Measurements from ENCODE around the gene PCDH8. TPM values are rescaled to one million over a fixed set of nuclear protein-coding genes. Genes with fewer than 3 reads are reported as not detected.

Gene PCDH8
- total RNA-seq, 1 experiment from 2014 or later: 4.8 TPM

DNA sequence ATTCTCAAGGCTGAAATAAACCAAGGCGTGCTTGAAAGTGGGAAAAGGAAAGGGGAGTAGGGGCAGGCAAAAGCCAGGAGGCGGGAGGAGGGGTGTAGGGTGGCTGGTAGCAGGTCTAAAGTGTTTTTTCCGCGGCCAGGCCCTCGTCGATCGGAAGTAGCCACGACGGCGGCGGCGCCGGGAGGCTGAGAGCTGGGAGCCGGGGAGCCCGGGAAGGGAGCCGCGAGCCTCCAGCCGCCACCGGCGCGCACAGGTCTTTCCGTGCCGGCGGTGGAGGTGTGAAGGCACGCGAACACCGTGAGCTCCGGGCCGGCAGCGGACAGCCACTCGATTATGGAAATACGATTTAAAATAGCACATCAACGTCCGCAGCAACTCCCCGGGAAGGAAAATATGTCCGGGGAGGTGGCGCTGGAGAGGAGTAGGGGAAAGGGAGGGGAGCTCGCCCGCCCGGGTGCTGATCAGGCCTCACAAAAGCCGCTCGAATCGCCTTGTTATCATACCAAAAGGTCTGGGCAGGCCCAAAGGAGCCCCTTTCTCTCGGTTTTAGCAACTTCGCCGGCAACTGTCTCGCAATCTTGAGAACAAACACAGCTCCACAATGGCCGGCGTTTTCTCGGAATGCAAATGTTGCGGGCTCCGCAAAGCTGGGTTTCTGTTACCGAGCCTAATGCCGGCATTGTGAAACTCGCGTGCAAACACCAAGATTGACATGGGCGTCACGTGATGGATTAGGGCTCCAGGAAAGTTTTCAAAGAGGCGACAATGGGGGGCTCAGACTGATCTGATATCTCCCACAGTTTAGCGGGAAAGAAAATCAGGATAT lies 2.9 kb upstream of the PCDH8 start:
- intact Hi-C loops (cut with micrococcal nuclease; ENCODE audit: unreplicated experiment): no loop called here
- Histone ChIP-seq H3K36me3 (ENCODE audit: insufficient read depth, low read length, poor library complexity, severe bottlenecking) (no peaks in the 10 kb centered on the region), H3K4me3 (ENCODE audit: low read depth, low read length, poor library complexity, severe bottlenecking) (peak overlapping the region; percentile 49), H3K27ac (ENCODE audit: low read depth, low read length, poor library complexity, severe bottlenecking) (no peak overlapping the region), H3K27me3 (replicated peaks; ENCODE audit: insufficient read depth, low read depth, low read length, poor library complexity) (peaks cover 84% of the 10 kb centered on the region), H3K4me1 (ENCODE audit: insufficient read depth, low read length, poor library complexity, severe bottlenecking) (peaks cover 35% of the 10 kb centered on the region), H3K9me3 (ENCODE audit: low read depth, low read length, poor library complexity, severe bottlenecking) (no peaks in the 10 kb centered on the region)
- no TSS peak for BruUV-seq (replicated peaks)
- DNase-seq (ENCODE audit: low spot score): peak; percentile 64
- POLR2A ChIA-PET (ENCODE audit: low non-redundant PET): no interaction called here
- CTCF ChIA-PET: no interaction called here
- TF ChIP-seq, protein P1, sequence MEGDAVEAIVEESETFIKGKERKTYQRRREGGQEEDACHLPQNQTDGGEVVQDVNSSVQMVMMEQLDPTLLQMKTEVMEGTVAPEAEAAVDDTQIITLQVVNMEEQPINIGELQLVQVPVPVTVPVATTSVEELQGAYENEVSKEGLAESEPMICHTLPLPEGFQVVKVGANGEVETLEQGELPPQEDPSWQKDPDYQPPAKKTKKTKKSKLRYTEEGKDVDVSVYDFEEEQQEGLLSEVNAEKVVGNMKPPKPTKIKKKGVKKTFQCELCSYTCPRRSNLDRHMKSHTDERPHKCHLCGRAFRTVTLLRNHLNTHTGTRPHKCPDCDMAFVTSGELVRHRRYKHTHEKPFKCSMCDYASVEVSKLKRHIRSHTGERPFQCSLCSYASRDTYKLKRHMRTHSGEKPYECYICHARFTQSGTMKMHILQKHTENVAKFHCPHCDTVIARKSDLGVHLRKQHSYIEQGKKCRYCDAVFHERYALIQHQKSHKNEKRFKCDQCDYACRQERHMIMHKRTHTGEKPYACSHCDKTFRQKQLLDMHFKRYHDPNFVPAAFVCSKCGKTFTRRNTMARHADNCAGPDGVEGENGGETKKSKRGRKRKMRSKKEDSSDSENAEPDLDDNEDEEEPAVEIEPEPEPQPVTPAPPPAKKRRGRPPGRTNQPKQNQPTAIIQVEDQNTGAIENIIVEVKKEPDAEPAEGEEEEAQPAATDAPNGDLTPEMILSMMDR (conservative IDR thresholded peaks at IDR 0.05; ENCODE audit: low read depth, low read length): no peak
- no peak for TF ChIP-seq EZH2 (IDR thresholded peaks at IDR 0.05; ENCODE audit: borderline replicate concordance, low read depth, low read length, poor library complexity, severe bottlenecking)

DNA sequence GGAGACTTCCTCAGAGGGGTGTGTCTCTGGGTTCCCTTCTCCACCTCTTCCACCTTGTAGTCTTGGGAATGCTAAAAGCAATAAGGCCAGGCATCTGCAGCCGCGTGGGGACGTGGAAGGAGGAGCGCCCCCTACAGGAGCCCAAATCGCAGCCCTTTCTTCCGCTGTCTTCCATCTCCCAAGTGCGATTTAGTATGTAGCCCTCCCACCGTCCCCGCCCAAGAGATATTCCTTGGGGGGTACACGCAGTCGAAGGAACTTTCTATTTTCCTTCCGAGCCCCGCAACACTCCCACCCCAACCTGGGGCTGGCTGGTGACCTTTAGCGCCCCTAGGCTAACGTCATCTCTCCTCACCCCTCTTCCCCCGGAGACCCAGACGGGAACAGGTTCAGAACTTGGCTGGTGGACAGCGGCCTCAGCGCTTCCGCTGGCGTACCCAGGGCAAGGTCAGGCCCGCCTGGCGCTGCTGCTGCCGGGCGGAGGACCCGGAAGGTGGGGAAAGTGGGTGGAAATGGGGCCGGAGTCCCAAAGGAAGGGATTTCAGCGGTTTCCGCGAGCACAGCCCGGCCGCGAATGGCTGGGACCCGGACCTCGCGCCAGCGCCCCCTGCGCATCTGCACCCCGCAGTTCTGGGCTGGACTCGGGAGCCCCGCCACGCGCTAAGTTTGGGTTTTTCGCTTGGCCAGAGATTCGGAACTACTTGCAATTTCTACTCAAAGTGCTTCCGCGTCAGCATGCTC lies 2.1 kb upstream of the PCDH8 start:
- ChIA-PET CTCF (no interaction called here), POLR2A (ENCODE audit: low non-redundant PET) (no interaction called here)
- Histone ChIP-seq H3K4me3 (ENCODE audit: low read depth, low read length, poor library complexity, severe bottlenecking) (peak overlapping the region; percentile 49), H3K36me3 (ENCODE audit: insufficient read depth, low read length, poor library complexity, severe bottlenecking) (no peaks in the 10 kb centered on the region), H3K4me1 (ENCODE audit: insufficient read depth, low read length, poor library complexity, severe bottlenecking) (peaks cover 42% of the 10 kb centered on the region), H3K9me3 (ENCODE audit: low read depth, low read length, poor library complexity, severe bottlenecking) (no peaks in the 10 kb centered on the region), H3K27ac (ENCODE audit: low read depth, low read length, poor library complexity, severe bottlenecking) (no peak overlapping the region), H3K27me3 (replicated peaks; ENCODE audit: insufficient read depth, low read depth, low read length, poor library complexity) (peaks cover 84% of the 10 kb centered on the region)
- no TSS peak for BruUV-seq (replicated peaks)
- TF ChIP-seq EZH2 (IDR thresholded peaks at IDR 0.05; ENCODE audit: borderline replicate concordance, low read depth, low read length, poor library complexity, severe bottlenecking): no peak
- TF ChIP-seq, protein P1 (conservative IDR thresholded peaks at IDR 0.05; ENCODE audit: low read depth, low read length): peak; percentile 81
- DNase-seq (ENCODE audit: low spot score): peak; percentile 75
- intact Hi-C loops (cut with micrococcal nuclease; ENCODE audit: unreplicated experiment): no loop called here

DNA sequence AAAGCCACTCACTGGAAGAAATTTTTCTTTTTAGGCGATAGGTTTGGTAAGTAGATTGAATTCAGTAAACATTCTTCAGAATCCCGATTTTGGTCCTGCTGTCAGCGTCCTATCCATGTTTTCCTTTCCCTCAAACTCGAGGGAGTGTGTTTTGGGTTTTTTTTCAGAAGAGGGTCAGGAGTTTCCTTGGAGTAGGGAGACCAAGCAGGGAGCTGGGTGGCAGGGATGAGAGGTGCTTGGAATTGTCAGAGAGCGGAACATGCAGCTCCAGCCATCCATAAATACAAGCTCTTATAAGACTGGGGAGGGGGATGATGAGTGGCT lies 1.6 kb upstream of the PCDH8 start:
- Histone ChIP-seq H3K27ac (ENCODE audit: low read depth, low read length, poor library complexity, severe bottlenecking) (no peak overlapping the region), H3K4me3 (ENCODE audit: low read depth, low read length, poor library complexity, severe bottlenecking) (peak overlapping the region; percentile 6), H3K4me1 (ENCODE audit: insufficient read depth, low read length, poor library complexity, severe bottlenecking) (peaks cover 44% of the 10 kb centered on the region), H3K36me3 (ENCODE audit: insufficient read depth, low read length, poor library complexity, severe bottlenecking) (no peaks in the 10 kb centered on the region), H3K9me3 (ENCODE audit: low read depth, low read length, poor library complexity, severe bottlenecking) (no peaks in the 10 kb centered on the region), H3K27me3 (replicated peaks; ENCODE audit: insufficient read depth, low read depth, low read length, poor library complexity) (peaks cover 85% of the 10 kb centered on the region)
- BruUV-seq (replicated peaks): no TSS peak
- intact Hi-C loops (cut with micrococcal nuclease; ENCODE audit: unreplicated experiment): no loop called here
- CTCF ChIA-PET: interaction anchor here (0.6 kb wide), 1 partner anchor 144 kb away, joined by 3 read pairs; no protein-coding TSS in a partner anchor
- POLR2A ChIA-PET (ENCODE audit: low non-redundant PET): no interaction called here
- TF ChIP-seq, protein P1 (conservative IDR thresholded peaks at IDR 0.05; ENCODE audit: low read depth, low read length): no peak
- no peak for TF ChIP-seq EZH2 (IDR thresholded peaks at IDR 0.05; ENCODE audit: borderline replicate concordance, low read depth, low read length, poor library complexity, severe bottlenecking)
- no peak for DNase-seq (ENCODE audit: low spot score)

Measured in A673 (cell line).